Measurements from ENCODE around the gene KCNK5.

DNA sequence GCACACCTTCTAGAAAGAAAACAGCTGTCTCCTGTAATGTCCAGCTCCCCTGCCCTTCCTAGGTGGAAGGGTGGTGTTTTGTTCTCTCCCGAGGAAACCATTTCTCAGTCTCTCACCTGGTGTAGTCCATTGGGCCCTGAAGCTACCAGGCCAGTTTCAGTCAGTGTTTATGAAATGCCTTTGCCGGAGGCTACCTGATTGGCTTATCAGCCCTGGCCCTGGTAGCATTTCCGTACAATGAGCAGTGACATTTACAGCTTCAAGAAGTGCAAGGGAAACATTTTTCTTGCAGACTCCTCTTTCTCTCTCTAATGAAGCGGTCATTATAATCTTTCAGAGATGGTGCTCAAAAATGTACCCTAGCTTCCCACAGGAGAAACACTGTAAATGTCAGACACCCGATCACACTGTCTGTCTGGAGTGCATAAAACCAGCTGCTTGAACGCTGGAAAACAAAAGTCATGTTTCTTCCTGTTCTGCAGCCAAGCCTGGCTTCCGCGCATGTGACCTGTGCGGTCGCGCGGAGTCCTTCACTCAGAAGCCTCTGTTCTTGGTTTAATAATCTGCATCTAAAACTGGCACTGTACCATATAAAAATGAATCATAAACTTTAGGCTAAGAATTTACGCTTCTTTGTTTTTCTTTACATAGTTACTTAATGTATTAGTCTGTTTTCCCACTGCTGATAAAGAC is 85.9 kb downstream of the KCNK5 start:
- TF ChIP-seq, protein P1, sequence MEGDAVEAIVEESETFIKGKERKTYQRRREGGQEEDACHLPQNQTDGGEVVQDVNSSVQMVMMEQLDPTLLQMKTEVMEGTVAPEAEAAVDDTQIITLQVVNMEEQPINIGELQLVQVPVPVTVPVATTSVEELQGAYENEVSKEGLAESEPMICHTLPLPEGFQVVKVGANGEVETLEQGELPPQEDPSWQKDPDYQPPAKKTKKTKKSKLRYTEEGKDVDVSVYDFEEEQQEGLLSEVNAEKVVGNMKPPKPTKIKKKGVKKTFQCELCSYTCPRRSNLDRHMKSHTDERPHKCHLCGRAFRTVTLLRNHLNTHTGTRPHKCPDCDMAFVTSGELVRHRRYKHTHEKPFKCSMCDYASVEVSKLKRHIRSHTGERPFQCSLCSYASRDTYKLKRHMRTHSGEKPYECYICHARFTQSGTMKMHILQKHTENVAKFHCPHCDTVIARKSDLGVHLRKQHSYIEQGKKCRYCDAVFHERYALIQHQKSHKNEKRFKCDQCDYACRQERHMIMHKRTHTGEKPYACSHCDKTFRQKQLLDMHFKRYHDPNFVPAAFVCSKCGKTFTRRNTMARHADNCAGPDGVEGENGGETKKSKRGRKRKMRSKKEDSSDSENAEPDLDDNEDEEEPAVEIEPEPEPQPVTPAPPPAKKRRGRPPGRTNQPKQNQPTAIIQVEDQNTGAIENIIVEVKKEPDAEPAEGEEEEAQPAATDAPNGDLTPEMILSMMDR (conservative IDR thresholded peaks at IDR 0.05 in 1 of 2, IDR thresholded peaks at IDR 0.05 in 1 of 2; ENCODE audit: extremely low read depth in 1 of 2, insufficient read depth in 1 of 2, low read depth in 1 of 2, low read length in 2 of 2) = no peak
- TF ChIP-seq EZH2 (IDR thresholded peaks at IDR 0.05; ENCODE audit: borderline replicate concordance, low read length) = no peak
